A549 (cell line): Measurements from ENCODE around the gene DOK5. TPM values are rescaled to one million over a fixed set of nuclear protein-coding genes. Genes with fewer than 3 reads are reported as not detected.

Source experiments
- ATAC-seq, 2 experiments: fragments of 200-7000 bp in 1 of 2; fragments of >200 bp in 1 of 2; cut with Nextera tagmentation in 1 of 2; cut with Tn5 transposase in 1 of 2; 3 replicates each; pipeline versions ENCODE4 v1.8.0 to v1.9.1; 2018 to 2020; ENCODE audit warnings: mild to moderate bottlenecking in 1 of 2, moderate library complexity in 1 of 2
- CTCF ChIA-PET: fragments of 300-600 bp; sonication (Branson Sonifier 250); formaldehyde crosslinking; extraction: SDS; loops from one replicate; lab custom pipeline; 2021; ENCODE audit warnings: antibody characterized with exemption, inconsistent platforms; lab: Yijun Ruan, JAX
- POLR2A ChIA-PET: fragments of 350-600 bp; formaldehyde crosslinking; extraction: SDS; loops from one replicate; lab custom pipeline; 2021; ENCODE audit warnings: antibody characterized with exemption, inconsistent platforms; lab: Yijun Ruan, JAX
- DNase-seq, 2 experiments: peaks; one replicate each; pipeline versions ENCODE4 v3.0.0 to v3.0.0-alpha.2; 2011 to 2016; ENCODE audit warnings: low read depth in 1 of 2, low spot score in 1 of 2
- FAIRE-seq: peaks from 2 replicates; lab custom pipeline; 2011; peaks lifted over from hg19 to GRCh38; lab: Jason Lieb, UNC
- H3K27ac ChIP-seq, 2 experiments: fragments of >200 bp; sonication (Bioruptor Twin); formaldehyde crosslinking; 3 replicates each; pipeline ENCODE4 v1.5.1; 2016 to 2017
- H3K4me1 ChIP-seq: fragments of >200 bp; sonication (Bioruptor Twin); formaldehyde crosslinking; 3 replicates; pipeline ENCODE4 v1.6.1; 2016
- H3K4me2 ChIP-seq: fragments of >200 bp; sonication (Bioruptor Twin); formaldehyde crosslinking; 3 replicates; pipeline ENCODE4 v1.6.1; 2016
- H3K4me3 ChIP-seq: fragments of >200 bp; sonication (Bioruptor Twin); formaldehyde crosslinking; 3 replicates; pipeline ENCODE4 v1.5.1; 2016
- H3K9me3 ChIP-seq: fragments of >200 bp; sonication (Bioruptor Twin); formaldehyde crosslinking; 3 replicates; pipeline ENCODE4 v1.6.1; 2016
- BHLHE40 ChIP-seq: IDR thresholded peaks from 2 replicates; pipeline ENCODE4 v1.6.1; 2012; ENCODE audit warnings: low read depth, low read length, inconsistent platforms
- CBX2 ChIP-seq: fragments of 200-600 bp; sonication (generic); IDR thresholded peaks from 2 replicates; pipeline ENCODE4 v1.6.1; 2016; ENCODE audit warnings: low read depth, mild to moderate bottlenecking, borderline replicate concordance
- CBX8 ChIP-seq: fragments of 200-600 bp; sonication (generic); IDR thresholded peaks from 2 replicates; pipeline ENCODE4 v1.6.1; 2016
- CEBPB ChIP-seq, 2 experiments: fragments of >200 bp in 1 of 2; sonication (Bioruptor Twin) in 1 of 2; formaldehyde crosslinking in 1 of 2; IDR thresholded peaks; 2 replicates each; pipeline ENCODE4 v1.6.1; 2012 to 2016
- CTCF ChIP-seq: fragments of >200 bp; sonication (Bioruptor Twin); formaldehyde crosslinking; IDR thresholded peaks from 3 replicates; pipeline ENCODE4 v1.5.1; 2016
- EHF ChIP-seq: fragments of 250-450 bp; sonication (Bioruptor Pico); IDR thresholded peaks from 2 replicates; pipeline ENCODE4 v1.5.0; 2020; ENCODE audit warnings: mild to moderate bottlenecking
- EHMT2 ChIP-seq: fragments of 200-600 bp; sonication (generic); IDR thresholded peaks from 2 replicates; pipeline ENCODE4 v1.6.1; 2016; ENCODE audit warnings: antibody characterized with exemption, low read depth, mild to moderate bottlenecking, moderate library complexity
- EP300 ChIP-seq, 2 experiments: fragments of >200 bp; sonication (Bioruptor Twin); formaldehyde crosslinking; IDR thresholded peaks; 2 replicates in 1 of 2; 3 replicates in 1 of 2; pipeline ENCODE4 v1.6.1; 2016 to 2017
- ESRRA ChIP-seq: fragments of 150-350 bp; IDR thresholded peaks from 2 replicates; pipeline ENCODE4 v1.6.1; 2014; ENCODE audit warnings: mild to moderate bottlenecking, low read length, borderline replicate concordance
- FOXS1 ChIP-seq: fragments of 250-450 bp; sonication (Bioruptor Pico); IDR thresholded peaks from 2 replicates; pipeline ENCODE4 v1.5.0; 2020; ENCODE audit warnings: mild to moderate bottlenecking, moderate library complexity
- GATA3 ChIP-seq: IDR thresholded peaks from 2 replicates; pipeline ENCODE4 v1.6.1; 2012; ENCODE audit warnings: borderline replicate concordance
- HDAC2 ChIP-seq: fragments of 200-600 bp; sonication (generic); IDR thresholded peaks from 2 replicates; pipeline ENCODE4 v1.6.1; 2016
- HEYL ChIP-seq: fragments of 250-450 bp; sonication (Bioruptor Pico); IDR thresholded peaks from 2 replicates; pipeline ENCODE4 v1.8.0; 2021; ENCODE audit warnings: mild to moderate bottlenecking, moderate library complexity
- HMGXB4 ChIP-seq: fragments of 250-450 bp; sonication (Bioruptor Pico); IDR thresholded peaks from 2 replicates; pipeline ENCODE4 v1.5.0; 2021; ENCODE audit warnings: mild to moderate bottlenecking, moderate library complexity, borderline replicate concordance
- HOXB5 ChIP-seq: fragments of 250-450 bp; sonication (Bioruptor Pico); IDR thresholded peaks from 2 replicates; pipeline ENCODE4 v1.5.0; 2020; ENCODE audit warnings: mild to moderate bottlenecking, moderate library complexity
- MAFK ChIP-seq: fragments of 450-650 bp; IDR thresholded peaks from 2 replicates; pipeline ENCODE4 v1.6.1; 2014; ENCODE audit not compliant: partially characterized antibody
- MAX ChIP-seq: IDR thresholded peaks from 2 replicates; pipeline ENCODE4 v1.6.1; 2012
- MYC ChIP-seq: IDR thresholded peaks from 2 replicates; pipeline ENCODE4 v1.6.1; 2012; ENCODE audit warnings: mild to moderate bottlenecking, inconsistent platforms, low read length, improper control_type of control experiment, borderline replicate concordance
- NR3C1 ChIP-seq: fragments of >200 bp; sonication (Bioruptor Twin); formaldehyde crosslinking; IDR thresholded peaks from 3 replicates; pipeline ENCODE4 v1.6.1; 2017
- PHF8 ChIP-seq: fragments of 200-600 bp; sonication (generic); IDR thresholded peaks from 2 replicates; pipeline ENCODE4 v1.6.1; 2016; ENCODE audit warnings: low read depth, mild to moderate bottlenecking, antibody characterized with exemption, moderate library complexity, borderline replicate concordance
- POLR2AphosphoS2 ChIP-seq: conservative IDR thresholded peaks from 2 replicates; pipeline ENCODE4 v1.6.1; 2012; ENCODE audit warnings: low read length, improper control_type of control experiment, inconsistent platforms
- RFX5 ChIP-seq: fragments of 450-650 bp; IDR thresholded peaks from 2 replicates; pipeline ENCODE4 v1.7.1; 2014; ENCODE audit warnings: antibody characterized with exemption, mild to moderate bottlenecking, moderate library complexity
- SMC3 ChIP-seq: fragments of >200 bp; sonication (Bioruptor Twin); formaldehyde crosslinking; IDR thresholded peaks from 3 replicates; pipeline ENCODE4 v1.6.1; 2018; ENCODE audit warnings: inconsistent platforms
- SREBF2 ChIP-seq: fragments of 450-650 bp; IDR thresholded peaks from 2 replicates; pipeline ENCODE4 v1.6.1; 2014; ENCODE audit warnings: mild to moderate bottlenecking, moderate library complexity
- TFCP2L1 ChIP-seq: fragments of 250-450 bp; sonication (Bioruptor Pico); IDR thresholded peaks from 2 replicates; pipeline ENCODE4 v1.5.0; 2021; ENCODE audit warnings: mild to moderate bottlenecking
- WGBS: methylation state at CpG from one replicate; pipeline ENCODE4 v1.1.6; 2017; ENCODE audit errors: missing lambda C conversion rate; 5-methylcytosine and 5-hydroxymethylcytosine counted together
- polyA plus RNA-seq, 4 experiments: library from polyadenylated mRNA; depleted of rRNA in 3 of 4; stranded (reverse); fragments of >200 nt; fragmentation: RNase III in 1 of 4; extraction: RNeasy Plus Mini Kit Qiagen cat#74134 plus additional on column Dnase treatment in 1 of 4; gene quantifications; 2 replicates in 3 of 4; 3 replicates in 1 of 4; pipeline ENCODE4 v1.2.3, GENCODE V29; 2011 to 2017
- TF ChIP-seq, protein P1 (sequence below): IDR thresholded peaks from 2 replicates; pipeline ENCODE4 v1.6.1; 2012
- TF ChIP-seq, protein P2 (sequence below): fragments of >200 bp; sonication (Bioruptor Twin); formaldehyde crosslinking; IDR thresholded peaks from 2 replicates; pipeline ENCODE4 v1.6.1; 2016
- TF ChIP-seq, protein P3 (sequence below): fragments of >200 bp; sonication (Bioruptor Twin); formaldehyde crosslinking; IDR thresholded peaks from 3 replicates; pipeline ENCODE4 v1.6.1; 2016

Gene DOK5
- polyA plus RNA-seq, 2 of the 4 experiments (the other 2 are of a cell fraction): not detected

DNA sequence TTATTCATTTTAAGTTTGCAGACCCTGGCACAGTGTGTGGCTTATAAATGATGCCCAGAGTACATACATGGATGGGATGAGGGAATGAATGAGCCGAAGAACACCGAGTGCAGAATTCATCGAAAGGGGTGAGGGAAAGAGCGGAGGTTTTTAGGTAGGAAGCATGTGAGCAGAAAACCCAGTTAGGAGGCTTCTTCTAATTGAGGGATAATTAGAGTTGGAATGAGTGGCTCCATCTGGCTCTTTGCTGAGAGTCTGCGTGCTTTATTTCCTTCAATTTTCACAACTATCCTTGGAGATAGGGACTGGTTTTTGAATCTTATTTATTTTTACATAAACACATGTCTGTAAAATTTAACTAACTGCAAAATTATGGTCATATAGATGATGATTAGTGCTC lies 150.7 kb downstream of the DOK5 start:
- no peak for DNase-seq
- 73% methylated on average over 5 of the region's 5 CpGs for WGBS
- Histone ChIP-seq H3K4me1 (no peaks in the 10 kb centered on the region), H3K9me3 (no peaks in the 10 kb centered on the region), H3K4me3 (no peak overlapping the region), H3K27ac (no peak overlapping the region)
- no peak for FAIRE-seq
- ATAC-seq: no peak
- TF ChIP-seq HMGXB4 (CRISPR knock-in tag) (no peak), RFX5 (no peak), MYC (no peak), SMC3 (no peak), TFCP2L1 (CRISPR knock-in tag) (no peak), HEYL (CRISPR knock-in tag) (no peak), CBX8 (no peak), MAX (no peak), SREBF2 (no peak), POLR2AphosphoS2 (no peak), ESRRA (no peak), NR3C1 (no peak)
- TF ChIP-seq, protein P1, sequence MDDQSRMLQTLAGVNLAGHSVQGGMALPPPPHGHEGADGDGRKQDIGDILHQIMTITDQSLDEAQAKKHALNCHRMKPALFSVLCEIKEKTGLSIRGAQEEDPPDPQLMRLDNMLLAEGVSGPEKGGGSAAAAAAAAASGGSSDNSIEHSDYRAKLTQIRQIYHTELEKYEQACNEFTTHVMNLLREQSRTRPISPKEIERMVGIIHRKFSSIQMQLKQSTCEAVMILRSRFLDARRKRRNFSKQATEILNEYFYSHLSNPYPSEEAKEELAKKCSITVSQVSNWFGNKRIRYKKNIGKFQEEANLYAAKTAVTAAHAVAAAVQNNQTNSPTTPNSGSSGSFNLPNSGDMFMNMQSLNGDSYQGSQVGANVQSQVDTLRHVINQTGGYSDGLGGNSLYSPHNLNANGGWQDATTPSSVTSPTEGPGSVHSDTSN: no peak
- TF ChIP-seq, protein P2, sequence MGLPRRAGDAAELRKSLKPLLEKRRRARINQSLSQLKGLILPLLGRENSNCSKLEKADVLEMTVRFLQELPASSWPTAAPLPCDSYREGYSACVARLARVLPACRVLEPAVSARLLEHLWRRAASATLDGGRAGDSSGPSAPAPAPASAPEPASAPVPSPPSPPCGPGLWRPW: no peak
- TF ChIP-seq, all 56 proteins: peak for 0
- ChIA-PET POLR2A (no interaction called here), CTCF (interaction anchor here (0.7 to 0.8 kb wide), 2 partner anchors 9 to 42 kb away, joined by 3 read pairs; no protein-coding TSS in a partner anchor)
- H3K4me2 ChIP-seq: no peak overlapping the region

- FAIRE-seq (no peak), DNase-seq (no peak), ATAC-seq (no peak)
- CTCF ChIA-PET: no interaction called here
- H3K4me3 ChIP-seq: no peak overlapping the region
- TF ChIP-seq MAFK (no peak), NR3C1 (no peak), PHF8 (no peak), HMGXB4 (CRISPR knock-in tag) (no peak), MYC (no peak), POLR2AphosphoS2 (no peak), GATA3 (no peak), HOXB5 (CRISPR knock-in tag) (no peak), BHLHE40 (no peak), FOXS1 (CRISPR knock-in tag) (no peak), EP300 (IDR thresholded peaks at IDR 0.05) (no peak), HDAC2 (no peak), CTCF (no peak), CEBPB (IDR thresholded peaks at IDR 0.05) (no peak), HEYL (CRISPR knock-in tag) (no peak), EHMT2 (no peak), EHF (CRISPR knock-in tag) (no peak), CBX2 (no peak)
- TF ChIP-seq, protein P3, sequence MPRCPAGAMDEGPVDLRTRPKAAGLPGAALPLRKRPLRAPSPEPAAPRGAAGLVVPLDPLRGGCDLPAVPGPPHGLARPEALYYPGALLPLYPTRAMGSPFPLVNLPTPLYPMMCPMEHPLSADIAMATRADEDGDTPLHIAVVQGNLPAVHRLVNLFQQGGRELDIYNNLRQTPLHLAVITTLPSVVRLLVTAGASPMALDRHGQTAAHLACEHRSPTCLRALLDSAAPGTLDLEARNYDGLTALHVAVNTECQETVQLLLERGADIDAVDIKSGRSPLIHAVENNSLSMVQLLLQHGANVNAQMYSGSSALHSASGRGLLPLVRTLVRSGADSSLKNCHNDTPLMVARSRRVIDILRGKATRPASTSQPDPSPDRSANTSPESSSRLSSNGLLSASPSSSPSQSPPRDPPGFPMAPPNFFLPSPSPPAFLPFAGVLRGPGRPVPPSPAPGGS: no peak
- H3K4me1 ChIP-seq: no peaks in the 10 kb centered on the region
- H3K9me3 ChIP-seq: no peaks in the 10 kb centered on the region
- no peak overlapping the region for H3K27ac ChIP-seq
- WGBS: 43% methylated on average over 4 of the region's 4 CpGs
- no peak overlapping the region for H3K4me2 ChIP-seq
- POLR2A ChIA-PET: no interaction called here
Measured at GRCh38 chr20:54629632-54630031, 154.2 kb downstream of the DOK5 start.
